K562 (cell line): ENCODE measurements around the gene TRNT1.

Experiments
- POLR2AphosphoS5 ChIP-seq: IDR thresholded peaks from 2 replicates; pipeline ENCODE4 v1.6.1; 2011; ENCODE audit warnings: mild to moderate bottlenecking, low read depth, low read length, moderate library complexity; ENCODE audit not compliant: control insufficient read depth, insufficient read depth
- TFE3 ChIP-seq: fragments of 450-650 bp; formaldehyde crosslinking; IDR thresholded peaks from 2 replicates; pipeline ENCODE4 v1.4.0; 2020; ENCODE audit warnings: mild to moderate bottlenecking, mixed read lengths

- TF ChIP-seq TFE3 (CRISPR knock-in tag) = no peak
- TF ChIP-seq POLR2AphosphoS5 = no peak
These were observed 28.3 kb downstream of the TRNT1 start for GRCh38 chr3:3154879-3155610.
